ENCODE measurements around the gene ZSCAN10. TPM values are rescaled to one million over a fixed set of nuclear protein-coding genes. Genes with fewer than 3 reads are reported as not detected.

Gene ZSCAN10
- total and polyA plus RNA-seq, 4 donors: not detected

DNA sequence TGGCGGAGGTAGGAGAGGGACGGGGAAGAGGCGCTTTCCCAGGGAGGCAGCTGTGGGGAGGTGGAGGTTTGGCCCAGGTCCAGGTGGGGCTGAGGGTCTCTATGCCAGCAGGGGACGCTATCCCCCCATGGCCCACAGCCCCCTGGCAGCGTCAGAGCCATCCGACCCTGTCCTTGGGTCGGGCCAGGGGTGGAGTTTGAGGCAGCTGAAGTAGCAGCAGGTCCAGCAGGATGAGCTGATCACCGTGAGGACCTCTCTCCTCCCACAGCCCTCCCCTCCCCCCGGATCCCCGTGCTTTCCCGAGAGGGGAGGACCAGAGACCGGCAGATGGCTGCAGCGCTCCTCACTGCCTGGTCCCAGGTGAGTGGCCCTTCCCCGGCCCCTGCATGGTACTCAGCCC, 16.5 kb upstream of the ZSCAN10 start:
- no peaks in the 10 kb centered on the region for H3K4me1 ChIP-seq (ENCODE audit: control insufficient read depth in 1 of 2, insufficient read depth in 2 of 2, low read length in 2 of 2)
- ATAC-seq (ENCODE audit: low FRiP score) (no peak), DNase-seq (no peak)
- no peak overlapping the region for H3K4me3 ChIP-seq (ENCODE audit: low read length in 2 of 2)
- intact Hi-C loops (cut with DNase I): no loop called here
- peaks cover under 1 to 3% of the 10 kb centered on the region in 2 donors for H3K36me3 ChIP-seq (ENCODE audit: control insufficient read depth in 1 of 2, insufficient read depth in 2 of 2, low read length in 1 of 2)
- no peaks in the 10 kb centered on the region for H3K9me3 ChIP-seq (ENCODE audit: control insufficient read depth, low read length)
- H3K27me3 ChIP-seq (ENCODE audit: control insufficient read depth in 1 of 2, insufficient read depth in 2 of 2, low read length in 1 of 2): no peaks in the 10 kb centered on the region
- 73 to 77% methylated on average over 12 to 14 of the region's 14 CpGs for WGBS, 2 donors
- H3K27ac ChIP-seq (ENCODE audit: low read depth in 1 of 2, low read length in 2 of 2): no peak overlapping the region

DNA sequence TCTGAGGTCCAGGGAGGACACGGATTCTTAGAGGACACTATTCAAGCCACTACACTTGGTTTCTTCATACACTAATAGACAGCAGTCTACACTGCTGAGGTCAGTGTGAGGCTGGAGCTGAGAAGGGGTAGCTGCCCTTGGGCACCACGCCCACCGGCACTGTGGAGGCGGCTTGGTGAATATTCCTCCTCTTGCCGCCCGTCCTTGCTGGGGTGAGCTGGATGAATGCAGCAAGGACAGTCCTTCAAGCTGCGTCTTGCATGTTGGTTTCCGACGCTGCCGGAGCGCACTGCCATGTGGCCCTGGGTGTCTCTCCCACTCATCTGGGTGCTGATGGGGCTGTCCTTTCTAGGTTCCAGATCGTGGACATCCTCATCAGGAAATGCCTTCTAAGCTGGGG, 15.9 kb upstream of the ZSCAN10 start:
- H3K4me3 ChIP-seq (ENCODE audit: low read length in 2 of 2): no peak overlapping the region
- ATAC-seq (ENCODE audit: low FRiP score): no peak
- H3K4me1 ChIP-seq (ENCODE audit: control insufficient read depth in 1 of 2, insufficient read depth in 2 of 2, low read length in 2 of 2): no peaks in the 10 kb centered on the region
- WGBS, 2 donors: 91 to 92% methylated on average over 12 of the region's 12 CpGs
- no peak for DNase-seq
- H3K36me3 ChIP-seq (ENCODE audit: control insufficient read depth in 1 of 2, insufficient read depth in 2 of 2, low read length in 1 of 2): peaks cover 0 to 3% of the 10 kb centered on the region in 2 donors
- H3K9me3 ChIP-seq (ENCODE audit: control insufficient read depth, low read length): no peaks in the 10 kb centered on the region
- intact Hi-C loops (cut with DNase I): no loop called here
- H3K27ac ChIP-seq (ENCODE audit: low read depth in 1 of 2, low read length in 2 of 2): no peak overlapping the region
- H3K27me3 ChIP-seq (ENCODE audit: control insufficient read depth in 1 of 2, insufficient read depth in 2 of 2, low read length in 1 of 2): no peaks in the 10 kb centered on the region

DNA sequence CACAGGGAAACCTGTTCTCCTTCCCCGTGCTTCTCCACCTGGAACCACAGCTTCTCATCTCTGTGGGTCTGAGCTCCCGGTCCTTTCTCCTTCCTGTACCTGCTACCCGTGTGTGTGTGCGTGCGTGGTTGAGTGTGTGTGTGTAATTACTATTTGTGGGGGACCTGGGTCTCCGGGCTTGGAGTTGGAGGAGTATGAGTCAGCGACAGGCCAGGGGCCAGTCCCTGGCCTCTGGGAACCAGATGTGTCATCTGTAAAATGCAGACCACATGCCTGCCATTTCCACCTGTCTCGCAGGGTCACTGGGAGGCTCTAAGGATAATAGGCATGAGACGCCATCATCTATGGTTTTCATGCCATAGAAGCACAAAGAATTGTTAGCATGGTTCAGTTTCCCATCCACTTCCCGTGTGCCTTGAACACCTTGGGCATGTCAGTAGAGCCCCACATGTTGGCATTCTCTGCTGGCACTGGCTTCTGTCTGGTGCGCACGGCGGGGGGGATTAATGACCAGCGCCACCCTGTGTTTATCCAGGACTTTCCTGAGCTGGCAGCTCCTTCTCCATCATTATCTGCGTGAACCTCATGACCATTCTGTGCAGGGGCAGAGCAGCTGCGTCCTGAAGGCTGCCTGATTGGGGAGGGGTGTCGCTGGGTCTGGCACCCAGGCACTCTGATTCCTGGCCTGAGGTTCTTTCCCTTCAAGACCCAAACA, 14.8 kb upstream of the ZSCAN10 start:
- Histone ChIP-seq H3K9me3 (ENCODE audit: control insufficient read depth, low read length) (no peaks in the 10 kb centered on the region), H3K36me3 (ENCODE audit: control insufficient read depth in 1 of 2, insufficient read depth in 2 of 2, low read length in 1 of 2) (no peaks in the 10 kb centered on the region), H3K4me1 (ENCODE audit: control insufficient read depth in 1 of 2, insufficient read depth in 2 of 2, low read length in 2 of 2) (no peaks in the 10 kb centered on the region), H3K4me3 (ENCODE audit: low read length in 2 of 2) (no peak overlapping the region), H3K27me3 (ENCODE audit: control insufficient read depth in 1 of 2, insufficient read depth in 2 of 2, low read length in 1 of 2) (no peaks in the 10 kb centered on the region), H3K27ac (ENCODE audit: low read depth in 1 of 2, low read length in 2 of 2) (no peak overlapping the region)
- intact Hi-C loops (cut with DNase I): loop anchor here in 1 of 2 donors (2.0 kb wide), 1 partner anchor 49 kb away; the partner anchor contains the start of gene IL32
- WGBS, 2 donors: 52 to 54% methylated on average over 17 of the region's 17 CpGs
- DNase-seq (no peak), ATAC-seq (ENCODE audit: low FRiP score) (no peak)

DNA sequence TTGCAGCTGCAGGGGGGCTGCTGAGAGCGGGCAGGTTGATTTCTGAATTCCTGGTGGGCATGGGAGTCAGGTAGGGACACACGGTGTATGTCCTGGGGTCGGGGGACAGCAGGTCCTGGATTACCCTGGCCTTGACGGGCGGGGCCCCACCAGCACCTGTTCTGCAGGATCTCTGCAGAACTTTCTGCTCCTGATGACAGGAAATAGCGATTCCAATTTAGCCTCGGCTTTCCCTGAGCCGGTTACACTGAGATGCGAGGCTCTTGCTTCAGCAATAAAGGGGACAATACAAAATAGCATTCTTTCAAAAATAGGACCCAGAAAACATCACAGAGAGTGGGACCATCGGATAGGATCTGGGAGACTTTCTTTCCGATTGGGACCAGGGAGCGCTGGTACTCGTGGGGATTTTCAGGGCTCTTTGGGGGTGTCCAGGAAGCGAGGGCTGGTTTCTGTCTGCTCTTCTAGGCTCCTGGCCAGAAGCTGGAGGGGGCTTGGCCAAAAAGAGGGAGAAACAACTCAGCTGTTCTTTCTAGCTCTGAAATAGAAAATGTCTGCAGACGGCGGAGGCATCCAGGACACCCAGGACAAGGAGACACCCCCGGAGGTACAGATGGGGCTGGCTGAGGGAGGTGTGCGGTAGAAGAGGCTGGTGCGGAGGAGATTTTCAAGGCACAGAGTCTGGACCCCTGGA, 13.9 kb upstream of the ZSCAN10 start:
- no peaks in the 10 kb centered on the region for H3K36me3 ChIP-seq (ENCODE audit: control insufficient read depth in 1 of 2, insufficient read depth in 2 of 2, low read length in 1 of 2)
- ATAC-seq (ENCODE audit: low FRiP score) (no peak), DNase-seq (no peak)
- H3K4me3 ChIP-seq (ENCODE audit: low read length in 2 of 2): peak overlapping the region; percentile 79 to 86
- 2 to 4% methylated on average over 19 of the region's 19 CpGs for WGBS, 2 donors
- H3K9me3 ChIP-seq (ENCODE audit: control insufficient read depth, low read length): no peaks in the 10 kb centered on the region
- no peaks in the 10 kb centered on the region for H3K4me1 ChIP-seq (ENCODE audit: control insufficient read depth in 1 of 2, insufficient read depth in 2 of 2, low read length in 2 of 2)
- intact Hi-C loops (cut with DNase I): loop anchor here in 1 of 2 donors (2.0 kb wide), 1 partner anchor 48 kb away; the partner anchor contains the start of gene IL32
- no peak overlapping the region for H3K27ac ChIP-seq (ENCODE audit: low read depth in 1 of 2, low read length in 2 of 2)
- H3K27me3 ChIP-seq (ENCODE audit: control insufficient read depth in 1 of 2, insufficient read depth in 2 of 2, low read length in 1 of 2): no peaks in the 10 kb centered on the region

DNA sequence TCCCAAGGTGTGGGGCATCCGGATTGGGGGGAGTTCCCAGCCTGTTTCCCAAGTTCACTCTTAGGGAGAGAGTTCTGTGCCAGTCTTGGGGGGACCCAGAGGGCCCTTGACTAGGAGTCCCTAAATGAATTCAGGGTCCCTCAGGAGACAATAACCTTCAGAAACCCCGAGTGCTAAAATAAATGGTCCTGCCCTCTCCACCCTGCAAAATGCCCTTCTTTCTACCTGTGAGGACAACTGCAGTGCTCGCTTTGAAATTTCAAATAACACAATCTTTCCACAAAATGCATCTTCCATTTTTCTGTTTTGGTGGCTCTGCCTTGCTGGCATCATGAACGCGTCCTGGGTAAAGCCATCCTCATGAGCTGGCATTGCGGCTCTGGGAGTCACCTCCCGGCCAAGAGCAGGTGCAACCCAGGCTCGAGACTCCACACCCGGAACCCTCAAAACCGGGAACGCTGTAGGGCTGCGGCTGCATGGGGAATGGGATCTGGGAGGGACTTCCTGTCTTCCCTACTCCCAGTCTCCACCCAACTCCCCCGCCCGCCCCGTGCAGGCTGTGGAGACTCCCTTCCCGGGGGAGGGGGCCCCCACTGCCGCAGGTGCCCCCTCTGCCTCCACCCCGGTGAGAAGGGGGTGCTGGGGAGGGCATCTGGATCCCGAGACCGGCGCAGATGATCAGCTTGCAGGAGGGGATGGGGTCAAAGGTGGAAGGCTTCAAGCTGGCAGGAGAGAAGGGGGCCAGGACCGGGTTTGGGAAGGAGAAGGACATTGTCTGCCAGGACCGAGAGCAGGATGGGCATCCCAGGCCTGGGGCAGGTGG, 13.2 kb upstream of the ZSCAN10 start, which contains the start of gene ZNF205:
Gene ZNF205, plus strand, starts transcription at position 529 of the 823 bp plus-strand sequence. CDS start 845 bp downstream, outside the sequence.
- no peaks in the 10 kb centered on the region for H3K9me3 ChIP-seq (ENCODE audit: control insufficient read depth, low read length)
- ATAC-seq (ENCODE audit: low FRiP score) (peak; percentile 89), DNase-seq (peak; percentile 82 to 90)
- WGBS, 2 donors: 7 to 8% methylated on average over 23 of the region's 23 CpGs
- intact Hi-C loops (cut with DNase I): loop anchor here in 1 of 2 donors (2.0 kb wide), 1 partner anchor 47 kb away; the partner anchor contains the start of gene IL32
- peak within 1 kb of the TSS in 1 of 2 donors; percentile 19 for H3K27ac ChIP-seq (ENCODE audit: low read depth in 1 of 2, low read length in 2 of 2)
- no peaks in the 10 kb centered on the region for H3K36me3 ChIP-seq (ENCODE audit: control insufficient read depth in 1 of 2, insufficient read depth in 2 of 2, low read length in 1 of 2)
- no peaks in the 10 kb centered on the region for H3K27me3 ChIP-seq (ENCODE audit: control insufficient read depth in 1 of 2, insufficient read depth in 2 of 2, low read length in 1 of 2)
- no peaks in the 10 kb centered on the region for H3K4me1 ChIP-seq (ENCODE audit: control insufficient read depth in 1 of 2, insufficient read depth in 2 of 2, low read length in 2 of 2)
- peak within 1 kb of the TSS; percentile 79 to 86 for H3K4me3 ChIP-seq (ENCODE audit: low read length in 2 of 2)

DNA sequence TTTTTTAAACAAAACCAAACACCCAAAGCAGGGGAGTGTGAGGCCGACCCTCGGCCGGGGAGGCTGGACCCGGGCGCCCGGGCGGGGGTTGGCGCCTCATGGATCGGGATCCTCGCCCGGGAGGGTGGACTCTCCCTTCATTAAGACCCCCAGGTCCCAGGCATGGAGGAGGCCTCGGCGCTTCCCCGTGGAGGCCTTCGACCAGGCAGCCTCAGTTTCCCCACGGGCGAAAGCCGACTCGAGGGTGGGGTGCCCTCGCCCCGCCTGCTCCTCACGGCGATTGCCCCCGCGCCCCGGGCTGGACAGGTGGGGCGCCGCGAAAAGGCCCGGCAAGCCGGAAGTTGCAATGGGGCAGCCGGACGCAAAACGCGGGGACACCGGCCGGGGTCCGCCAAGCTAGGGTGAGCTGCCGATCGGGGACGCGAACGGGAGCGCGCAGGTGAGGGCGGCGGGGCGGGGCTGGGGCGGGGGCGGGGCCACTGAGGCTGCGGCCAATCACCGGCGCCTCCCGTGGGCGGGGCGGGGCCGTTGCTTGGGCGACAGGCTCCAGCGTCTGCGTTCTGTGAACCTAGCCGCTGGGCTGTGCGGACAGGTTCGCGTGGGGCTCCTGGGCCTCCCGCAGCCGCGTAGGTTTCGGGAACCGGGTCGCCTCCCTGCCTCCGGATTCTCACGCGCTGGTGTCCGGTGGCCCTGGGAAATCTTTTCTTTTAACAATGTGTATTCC, 7.3 kb upstream of the ZSCAN10 start:
- Histone ChIP-seq H3K9me3 (ENCODE audit: control insufficient read depth, low read length) (no peaks in the 10 kb centered on the region), H3K27ac (ENCODE audit: low read depth in 1 of 2, low read length in 2 of 2) (peak overlapping the region in 1 of 2 donors; percentile 28), H3K36me3 (ENCODE audit: control insufficient read depth in 1 of 2, insufficient read depth in 2 of 2, low read length in 1 of 2) (no peaks in the 10 kb centered on the region), H3K4me1 (ENCODE audit: control insufficient read depth in 1 of 2, insufficient read depth in 2 of 2, low read length in 2 of 2) (no peaks in the 10 kb centered on the region), H3K27me3 (ENCODE audit: control insufficient read depth in 1 of 2, insufficient read depth in 2 of 2, low read length in 1 of 2) (no peaks in the 10 kb centered on the region), H3K4me3 (ENCODE audit: low read length in 2 of 2) (peak overlapping the region in 1 of 2 donors; percentile 62)
- intact Hi-C loops (cut with DNase I): loop anchor here in 1 of 2 donors (5.0 kb wide), 1 partner anchor 49 kb away; no protein-coding TSS in a partner anchor
- WGBS, 2 donors: 1 to 3% methylated on average over 54 to 74 of the region's 74 CpGs
- ATAC-seq (ENCODE audit: low FRiP score) (peak; percentile 94), DNase-seq (peak; percentile 94 to 96)

DNA sequence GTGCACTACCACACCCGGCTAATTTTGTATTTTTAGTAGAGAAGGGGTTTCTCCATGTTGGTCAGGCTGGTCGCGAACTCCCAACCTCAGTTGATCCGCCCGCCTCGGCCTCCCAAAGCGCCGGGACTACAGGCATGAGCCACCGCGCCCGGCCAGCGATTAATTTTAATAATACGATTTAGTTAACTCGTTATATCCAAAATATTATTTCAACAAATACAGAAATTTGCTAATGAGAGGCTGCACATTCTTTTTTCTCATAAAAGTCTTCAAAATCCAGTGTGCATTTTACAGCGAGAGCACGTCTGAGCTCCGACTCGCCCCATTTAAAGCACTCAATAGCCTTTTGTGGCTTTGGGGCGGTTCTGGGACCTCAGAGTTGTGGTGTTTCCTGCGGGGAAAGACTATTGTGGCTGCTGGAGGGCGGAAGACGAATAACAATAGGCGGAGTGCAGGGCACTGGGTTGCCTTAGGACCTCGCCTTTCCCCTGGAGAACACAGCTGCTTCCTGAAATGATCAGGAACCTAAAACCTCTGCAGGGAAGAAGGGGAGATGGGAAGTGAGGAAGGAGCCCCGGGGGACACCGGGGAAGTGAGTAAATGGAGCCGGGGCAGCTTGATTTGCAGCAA, 2.9 kb upstream of the ZSCAN10 start:
- H3K27ac ChIP-seq (ENCODE audit: low read depth in 1 of 2, low read length in 2 of 2): no peak overlapping the region
- no peaks in the 10 kb centered on the region for H3K27me3 ChIP-seq (ENCODE audit: control insufficient read depth in 1 of 2, insufficient read depth in 2 of 2, low read length in 1 of 2)
- H3K9me3 ChIP-seq (ENCODE audit: control insufficient read depth, low read length): no peaks in the 10 kb centered on the region
- 33 to 39% methylated on average over 27 of the region's 27 CpGs for WGBS, 2 donors
- intact Hi-C loops (cut with DNase I): no loop called here
- H3K4me1 ChIP-seq (ENCODE audit: control insufficient read depth in 1 of 2, insufficient read depth in 2 of 2, low read length in 2 of 2): no peaks in the 10 kb centered on the region
- no peaks in the 10 kb centered on the region for H3K36me3 ChIP-seq (ENCODE audit: control insufficient read depth in 1 of 2, insufficient read depth in 2 of 2, low read length in 1 of 2)
- DNase-seq (peak in 1 of 2 donors; percentile 49), ATAC-seq (ENCODE audit: low FRiP score) (peak; percentile 33)
- H3K4me3 ChIP-seq (ENCODE audit: low read length in 2 of 2): no peak overlapping the region

Data from aorta (tissue), 5 donors.